Medulla oblongata (tissue), 1 donor: ENCODE results near the gene ANKRD13B.
A peak's percentile ranks its signal among the peaks of the same experiment; 100 is the strongest.

Experiments used
- DNase-seq: peaks from one replicate; pipeline ENCODE4 v3.0.0-alpha.2; 2015; ENCODE audit errors: extremely low spot score

Gene ANKRD13B

GRCh38 chr17:29581583-29582253 is 11.2 kb upstream of the ANKRD13B start:
- no peak for DNase-seq

GRCh38 chr17:29582254-29582765 is 10.6 kb upstream of the ANKRD13B start:
- no peak for DNase-seq

GRCh38 chr17:29582772-29583171 is 10.2 kb upstream of the ANKRD13B start:
- peak; percentile 85 for DNase-seq

- no peak for DNase-seq
Observed at GRCh38 chr17:29583324-29584248, 9.3 kb upstream of the ANKRD13B start.

- DNase-seq = peak; percentile 74
Observed at GRCh38 chr17:29584452-29585079, 8.4 kb upstream of the ANKRD13B start.

- no peak for DNase-seq
Observed at GRCh38 chr17:29585080-29585751, 7.7 kb upstream of the ANKRD13B start.

- DNase-seq = no peak
Observed at GRCh38 chr17:29586676-29587469, 6.1 kb upstream of the ANKRD13B start.

- no peak for DNase-seq
Observed at GRCh38 chr17:29587591-29587990, 5.3 kb upstream of the ANKRD13B start.

GRCh38 chr17:29588017-29588561 is 4.8 kb upstream of the ANKRD13B start:
- DNase-seq = no peak

- no peak for DNase-seq
Observed at GRCh38 chr17:29588562-29589411, 4.1 kb upstream of the ANKRD13B start.

- peak; percentile 94 for DNase-seq
Observed at GRCh38 chr17:29589524-29590410, 3.2 kb upstream of the ANKRD13B start, which contains the start of gene GIT1. TSS of gene GIT1 (minus strand) at chr17:29589648. CDS start at chr17:29589378, 270 bp downstream.

- DNase-seq = no peak
Observed at GRCh38 chr17:29590411-29591145, 2.4 kb upstream of the ANKRD13B start.

- DNase-seq = peak; percentile 48
Observed at GRCh38 chr17:29591146-29591736, 1.7 kb upstream of the ANKRD13B start.

GRCh38 chr17:29591737-29592608 is 959 bp upstream of the ANKRD13B start:
- peak; percentile 92 for DNase-seq

- no peak for DNase-seq
Observed at GRCh38 chr17:29593591-29594518, 923 bp downstream of the ANKRD13B start.
